Medulla oblongata (tissue), 1 donor: ENCODE measurements around the gene ASAP3.

ENCODE experiments used
- DNase-seq: peaks from one replicate; pipeline ENCODE4 v3.0.0-alpha.2; 2015; ENCODE audit errors: extremely low spot score

ASAP3 gene

GRCh38 chr1:23483321-23484252 is at the start of gene ASAP3:
Gene ASAP3 (minus strand): TSS chr1:23484179. CDS start chr1:23484133, 46 bp downstream.
- peak; percentile 35 for DNase-seq

DNA sequence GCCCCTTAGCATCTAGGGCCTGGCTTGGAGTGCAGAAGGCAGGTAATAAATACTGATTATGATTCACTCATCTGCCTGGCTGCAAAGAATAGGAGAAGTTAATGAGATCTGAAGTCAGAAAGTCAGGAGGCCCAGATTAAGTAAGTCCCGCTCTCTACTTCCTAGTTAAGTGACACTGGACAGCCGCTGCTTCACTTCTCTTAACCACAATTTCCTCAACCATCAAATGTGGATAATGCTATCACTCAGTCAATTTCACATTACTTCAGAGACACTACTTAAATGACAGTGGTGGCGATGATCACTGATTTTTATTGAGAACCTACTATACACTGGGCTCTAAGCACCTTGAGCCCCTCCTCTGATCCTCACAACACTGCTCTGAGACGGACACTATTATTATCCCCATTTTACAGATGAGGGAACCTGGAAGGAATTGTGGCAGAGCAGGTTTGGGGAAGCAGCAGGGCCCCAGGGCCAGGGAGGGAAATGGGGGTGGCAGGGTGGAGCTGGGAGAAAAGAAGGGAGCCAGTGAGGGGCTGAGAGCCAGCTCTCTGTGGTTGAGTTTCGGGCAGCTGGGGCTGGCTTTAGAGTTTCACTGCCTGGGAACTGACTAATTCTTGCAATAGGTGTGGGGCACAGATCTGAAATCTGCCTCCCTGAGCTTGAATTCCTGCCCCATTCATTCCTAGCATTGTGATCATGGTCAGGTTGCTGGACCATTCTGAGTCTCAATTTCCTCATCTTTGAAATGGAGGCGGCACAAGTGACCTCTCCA is 49.5 kb upstream of the ASAP3 start:
- peak; percentile 70 for DNase-seq

GRCh38 chr1:23531562-23532094 is 47.6 kb upstream of the ASAP3 start:
- DNase-seq = no peak

GRCh38 chr1:23530747-23531561 is 47.0 kb upstream of the ASAP3 start, which contains the start of gene E2F2:
Gene E2F2 (minus strand): TSS chr1:23531233. CDS start chr1:23530793, 440 bp downstream.
- DNase-seq = peak; percentile 83

DNA sequence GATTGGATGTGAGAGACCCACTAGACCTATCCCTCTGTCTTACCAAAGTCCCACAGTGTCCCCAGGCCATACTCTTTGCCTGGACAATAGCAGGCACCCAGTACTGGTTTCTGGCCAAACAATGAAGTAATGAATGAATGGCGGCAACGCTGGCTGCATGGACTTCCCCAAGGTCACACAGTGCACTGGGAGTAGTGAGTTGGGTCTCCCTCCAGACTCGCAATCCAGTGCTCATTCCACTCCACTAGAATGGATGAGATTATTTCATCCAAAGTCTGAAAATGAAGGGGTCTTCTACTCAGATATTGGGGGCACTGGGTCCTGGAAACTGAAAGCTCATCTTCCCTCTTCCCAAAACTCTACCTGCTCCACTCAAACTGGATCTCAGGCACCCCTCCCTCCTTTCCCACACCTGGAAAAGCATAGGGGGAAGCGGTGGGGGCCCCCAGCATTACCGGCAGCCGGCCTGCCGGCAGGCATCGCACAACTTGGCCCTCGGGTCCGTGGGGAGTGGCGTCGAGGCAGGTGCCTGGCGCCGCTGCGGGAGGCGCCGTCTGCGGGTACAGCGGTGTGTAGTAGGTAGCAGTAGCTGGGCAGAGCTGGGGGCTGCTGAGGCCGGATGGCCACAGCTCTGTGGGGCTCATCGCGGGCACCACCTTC is 46.2 kb upstream of the ASAP3 start:
- DNase-seq = no peak

DNA sequence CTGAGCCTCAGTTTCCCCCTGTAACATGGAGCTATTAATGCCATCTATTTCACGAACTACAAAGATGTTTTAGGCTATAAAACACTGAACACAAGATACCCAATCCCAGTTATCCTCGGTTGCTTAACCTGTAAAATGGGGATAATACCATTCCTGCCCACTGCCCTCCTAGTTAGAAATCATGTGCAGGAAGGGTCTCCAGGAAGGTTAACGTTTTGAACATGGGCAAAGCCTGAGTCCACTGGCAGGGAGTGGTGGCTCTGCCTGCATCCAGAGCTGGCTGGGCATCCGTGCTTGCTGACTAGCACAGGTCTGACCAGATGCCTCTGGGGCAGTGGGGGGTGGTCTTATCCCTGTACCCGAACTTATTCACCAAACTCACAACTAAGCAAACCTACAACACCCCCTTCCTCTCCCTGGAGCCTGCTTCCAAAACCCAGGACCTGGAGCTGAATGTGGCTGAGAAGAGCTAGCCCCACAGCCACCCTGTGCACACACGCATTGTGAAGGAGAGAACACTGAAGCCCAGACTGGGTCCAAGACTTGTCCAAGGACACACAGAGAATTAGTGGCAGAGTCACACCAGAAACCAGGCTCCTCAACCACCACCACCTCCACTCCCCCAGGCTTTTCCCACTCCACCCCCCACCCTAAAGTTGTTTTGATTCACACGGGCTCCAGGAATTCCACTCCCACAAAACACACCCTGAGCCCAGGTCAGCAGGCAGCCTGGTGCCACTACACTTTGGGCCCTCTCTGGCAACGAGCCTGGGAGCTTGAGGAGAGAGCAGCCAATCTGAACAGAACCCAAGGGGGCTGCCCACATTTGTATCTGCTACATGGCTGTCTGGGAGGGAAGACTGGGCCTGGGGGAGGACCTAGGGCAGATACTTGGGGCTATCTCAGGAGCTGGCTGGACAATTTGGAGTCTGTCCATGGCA is 45.4 kb upstream of the ASAP3 start:
- no peak for DNase-seq

GRCh38 chr1:23528250-23528978 is 44.4 kb upstream of the ASAP3 start:
- DNase-seq = no peak

GRCh38 chr1:23527900-23528249 is 43.9 kb upstream of the ASAP3 start:
- DNase-seq = no peak

DNA sequence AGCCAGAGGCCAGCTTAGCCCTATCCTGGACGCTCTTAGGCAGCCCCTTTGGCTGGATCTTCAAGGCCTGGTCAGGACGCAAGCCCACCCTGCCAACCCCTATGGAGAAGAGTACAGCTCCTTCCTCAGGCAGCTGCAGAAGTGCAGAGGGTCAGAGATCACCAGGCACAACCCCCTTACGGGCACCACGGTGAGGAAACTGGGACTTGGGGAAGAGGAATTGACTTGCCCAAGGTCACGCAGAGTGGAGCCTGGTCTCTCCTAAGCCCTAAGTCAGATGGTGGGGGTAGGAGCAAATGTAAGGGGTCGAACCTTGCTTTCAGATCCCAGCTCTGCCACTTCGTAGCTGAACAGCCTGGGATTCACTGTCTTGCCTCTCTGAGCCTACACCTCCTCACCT is 43.4 kb upstream of the ASAP3 start:
- DNase-seq = no peak

DNA sequence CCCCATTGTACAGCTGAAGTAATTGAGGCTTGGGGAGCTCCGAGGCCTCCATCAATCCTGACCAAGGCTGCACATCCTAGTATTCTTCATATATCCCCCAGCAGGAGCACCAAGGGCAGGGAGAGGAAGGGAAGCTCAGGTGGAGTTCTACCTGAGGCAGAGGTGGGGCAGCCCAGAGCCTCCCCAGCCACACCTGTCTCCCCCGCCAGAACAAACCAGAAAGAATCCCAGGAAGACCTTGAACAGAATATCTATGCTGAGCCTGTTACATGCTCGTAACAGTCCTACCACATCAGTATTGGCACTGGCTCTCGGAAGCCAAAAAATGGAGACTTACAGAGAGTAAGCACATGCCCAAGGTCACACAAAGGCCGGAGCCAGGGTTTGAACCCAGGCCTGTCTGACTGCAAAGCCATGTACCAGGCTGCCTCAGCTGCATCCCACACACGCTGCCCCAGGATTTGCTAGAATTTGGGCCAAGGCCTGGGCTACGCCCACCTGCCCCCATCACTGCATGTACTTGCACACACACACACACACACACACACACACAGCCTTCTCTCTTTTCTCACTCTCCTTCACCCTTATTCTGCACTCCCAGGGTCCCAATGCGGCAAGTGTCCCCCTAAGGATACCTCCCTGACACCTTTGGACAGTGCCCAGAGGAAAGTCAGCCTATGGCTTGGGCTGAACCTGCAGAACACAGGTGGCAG is 42.5 kb upstream of the ASAP3 start:
- no peak for DNase-seq

- no peak for DNase-seq
These were observed 41.7 kb upstream of the ASAP3 start for GRCh38 chr1:23525558-23526250.

DNA sequence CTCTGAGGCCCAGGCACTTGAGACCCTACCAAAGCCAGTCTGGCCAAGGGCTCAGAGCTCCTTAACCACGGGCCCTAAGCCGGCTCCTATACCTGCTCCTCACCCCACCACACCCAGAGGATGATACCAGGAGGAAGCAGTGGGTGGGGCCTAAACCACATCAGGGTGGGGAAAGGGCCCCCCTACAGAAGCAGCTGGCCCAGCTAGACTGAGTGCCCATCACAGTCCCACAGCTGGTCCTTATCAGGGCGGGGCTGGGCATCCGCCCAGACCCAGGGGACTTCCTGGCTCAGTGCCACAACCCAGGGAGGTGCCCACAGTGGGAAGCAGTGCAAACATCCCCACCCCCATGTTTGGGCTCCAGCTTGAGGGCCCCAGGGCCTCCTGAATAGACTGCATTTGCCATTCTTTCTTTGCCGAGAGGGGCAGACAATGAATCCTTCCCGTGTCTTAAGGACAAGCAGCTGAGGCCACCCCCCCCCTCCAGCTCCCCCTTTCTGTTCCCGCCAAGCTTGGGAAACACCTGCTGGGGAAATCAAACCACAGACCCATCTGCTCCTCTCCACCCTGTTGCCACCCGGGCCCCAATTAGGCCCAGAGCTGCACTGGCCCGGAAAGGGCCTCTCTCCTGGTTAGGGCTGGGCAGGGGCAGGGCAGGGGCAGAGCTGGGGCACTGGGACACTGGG is 40.9 kb upstream of the ASAP3 start:
- no peak for DNase-seq

DNA sequence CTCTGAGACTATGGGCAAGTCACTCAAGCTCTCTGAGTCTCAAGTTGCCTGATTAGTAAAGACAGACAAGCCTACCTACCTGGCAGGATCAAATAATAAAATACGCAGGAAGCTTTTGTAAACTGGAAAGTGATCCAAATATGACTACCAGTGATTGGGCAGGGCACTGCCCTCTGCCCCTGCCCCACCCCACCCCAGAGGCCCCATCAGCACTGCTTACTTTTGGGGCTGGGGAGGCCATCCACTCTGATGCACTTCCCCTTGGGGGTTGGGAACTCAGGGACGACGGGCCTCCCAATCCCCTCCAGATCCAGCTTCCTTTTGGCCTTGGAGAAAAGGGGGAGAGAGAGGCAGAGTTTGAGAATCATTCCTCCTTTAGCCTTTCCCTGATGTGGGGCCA is 40.2 kb upstream of the ASAP3 start:
- no peak for DNase-seq

- DNase-seq = no peak
These were observed 38.4 kb upstream of the ASAP3 start for GRCh38 chr1:23522244-23522982.

DNA sequence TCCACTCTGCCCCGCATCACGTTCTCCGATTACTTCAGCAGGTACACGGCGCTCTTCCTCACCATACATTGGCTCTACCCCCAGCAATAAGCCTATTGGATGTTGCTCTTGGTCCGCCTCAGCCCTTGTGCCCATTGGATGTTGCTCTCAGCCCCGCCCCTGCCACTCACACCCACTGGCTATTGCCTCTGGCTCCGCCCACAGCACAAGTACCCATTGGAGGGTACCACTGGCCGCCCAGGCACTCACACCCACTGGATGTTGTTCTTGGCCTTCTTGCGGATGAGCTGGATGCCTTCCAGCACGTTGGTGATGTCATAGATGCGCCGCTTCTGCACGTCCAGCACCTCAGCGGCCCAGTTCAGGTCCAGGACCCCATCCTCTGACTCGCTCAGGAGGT is 37.6 kb upstream of the ASAP3 start:
- DNase-seq = no peak

DNA sequence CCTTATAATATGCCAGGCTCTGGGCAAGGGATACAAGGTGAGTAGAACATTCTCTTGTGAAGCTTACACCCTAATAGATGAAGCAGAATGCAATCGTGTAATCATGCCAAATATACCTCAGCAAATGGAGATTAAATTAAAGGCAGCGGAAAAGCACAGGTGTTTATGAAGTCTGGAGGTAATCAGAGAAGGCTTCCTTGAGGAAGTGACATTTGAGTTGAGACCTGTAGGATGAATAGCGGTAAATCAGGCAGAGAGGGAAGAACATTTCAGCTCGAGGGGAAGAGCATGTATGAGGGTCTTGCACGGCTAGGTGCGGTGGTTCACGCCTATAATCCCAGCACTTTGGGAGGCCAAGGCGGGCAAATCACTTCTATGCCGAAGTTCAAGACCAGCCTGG is 33.6 kb upstream of the ASAP3 start:
- no peak for DNase-seq

DNA sequence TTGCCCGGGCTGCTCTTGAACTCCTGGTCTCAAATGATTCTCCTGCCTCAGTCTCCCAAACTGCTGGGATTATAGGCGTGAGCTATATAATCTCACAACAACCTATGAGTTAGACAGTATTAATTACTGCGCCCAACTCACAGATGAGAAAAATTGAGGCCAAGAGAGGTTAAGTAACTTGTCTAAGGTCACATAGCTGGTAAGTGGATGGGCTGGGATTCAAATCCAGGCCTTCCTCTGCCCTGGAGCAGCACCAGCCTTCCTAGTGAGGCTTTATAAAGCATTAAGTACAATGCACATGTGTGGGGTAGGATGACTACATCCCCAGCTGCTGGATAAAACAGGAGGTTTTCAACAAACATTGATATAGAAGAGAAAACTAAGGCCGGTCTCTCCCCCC is 31.9 kb upstream of the ASAP3 start:
- DNase-seq = no peak
